WTC11 (cell line): Measurements from ENCODE around the gene MAPRE2. TPM values are rescaled to one million over a fixed set of nuclear protein-coding genes. Genes with fewer than 3 reads are reported as not detected.

Source experiments
- ATAC-seq: fragments of 200-7000 bp; cut with Tn5 transposase; 2 replicates; pipeline ENCODE4 v1.10.0; 2021; ENCODE audit warnings: mild to moderate bottlenecking, moderate library complexity
- CTCF ChIA-PET: fragments of 300-600 bp; sonication (Branson Sonifier 250); formaldehyde crosslinking; loops from one replicate; lab custom pipeline; 2021; ENCODE audit warnings: antibody characterized with exemption; lab: Charles Lee
- POLR2A ChIA-PET: fragments of 350-600 bp; sonication (Branson Sonifier 250); formaldehyde crosslinking; loops from one replicate; lab custom pipeline; 2021; ENCODE audit warnings: antibody characterized with exemption; lab: Charles Lee
- DNase-seq: peaks from one replicate; pipeline ENCODE4 v3.0.0; 2021; ENCODE audit warnings: low spot score
- H3K27ac Mint-ChIP-seq: 2 replicates; pipeline ENCODE4 v1.8.0; 2021; ENCODE audit warnings: mixed read lengths
- H3K27me3 Mint-ChIP-seq: 2 replicates; pipeline ENCODE4 v1.8.0; 2021; ENCODE audit warnings: low read depth, mild to moderate bottlenecking, moderate library complexity, mixed read lengths
- H3K36me3 Mint-ChIP-seq: 2 replicates; pipeline ENCODE4 v1.8.0; 2021; ENCODE audit warnings: mixed read lengths
- H3K4me1 Mint-ChIP-seq: 2 replicates; pipeline ENCODE4 v1.8.0; 2022; ENCODE audit warnings: mixed read lengths
- H3K4me3 Mint-ChIP-seq: 2 replicates; pipeline ENCODE4 v1.8.0; 2021; ENCODE audit warnings: mild to moderate bottlenecking, moderate library complexity, mixed read lengths
- H3K9me3 Mint-ChIP-seq: 2 replicates; pipeline ENCODE4 v1.8.0; 2021; ENCODE audit warnings: mixed read lengths
- FOXK1 ChIP-seq: sonication (generic); formaldehyde crosslinking; IDR thresholded peaks from 2 replicates; pipeline ENCODE4 v1.8.0; 2022; ENCODE audit warnings: mild to moderate bottlenecking, moderate library complexity, missing genetic modification reagents
- JUN ChIP-seq: sonication (generic); formaldehyde crosslinking; IDR thresholded peaks from 2 replicates; pipeline ENCODE4 v1.8.0; 2023; ENCODE audit warnings: mild to moderate bottlenecking, missing genetic modification reagents
- MXD4 ChIP-seq: fragments of 250-450 bp; sonication (Bioruptor Pico); IDR thresholded peaks from 2 replicates; pipeline ENCODE4 v1.8.0; 2021; ENCODE audit warnings: mild to moderate bottlenecking, moderate library complexity, borderline replicate concordance
- MYBL2 ChIP-seq: sonication (generic); formaldehyde crosslinking; IDR thresholded peaks from 2 replicates; pipeline ENCODE4 v1.8.1; 2023; ENCODE audit warnings: mild to moderate bottlenecking, moderate library complexity, missing genetic modification reagents
- NFYB ChIP-seq: sonication (generic); formaldehyde crosslinking; conservative IDR thresholded peaks from 2 replicates; pipeline ENCODE4 v1.8.0; 2022; ENCODE audit warnings: low read depth, missing genetic modification reagents
- NR2C2 ChIP-seq: sonication (generic); formaldehyde crosslinking; IDR thresholded peaks from 2 replicates; pipeline ENCODE4 v1.8.0; 2022; ENCODE audit warnings: mild to moderate bottlenecking, missing genetic modification reagents
- PREB ChIP-seq: sonication (generic); formaldehyde crosslinking; IDR thresholded peaks from 2 replicates; pipeline ENCODE4 v1.8.1; 2022; ENCODE audit warnings: mild to moderate bottlenecking, missing genetic modification reagents, moderate library complexity, borderline replicate concordance
- ZNF396 ChIP-seq: fragments of 250-450 bp; sonication (Bioruptor Pico); IDR thresholded peaks from 2 replicates; pipeline ENCODE4 v1.8.0; 2021; ENCODE audit warnings: mild to moderate bottlenecking, moderate library complexity, borderline replicate concordance
- ZNF532 ChIP-seq: fragments of 250-450 bp; sonication (Bioruptor Pico); IDR thresholded peaks from 2 replicates; pipeline ENCODE4 v1.9.0; 2021; ENCODE audit warnings: mild to moderate bottlenecking, borderline replicate concordance
- total RNA-seq: library from RNA; stranded (reverse); gene quantifications from 3 replicates; pipeline ENCODE4 v1.2.3, GENCODE V29; 2021
- TF ChIP-seq, protein P1 (sequence below): sonication (generic); formaldehyde crosslinking; IDR thresholded peaks from 2 replicates; pipeline ENCODE4 v1.8.1; 2022; ENCODE audit warnings: missing genetic modification reagents, borderline replicate concordance
- TF ChIP-seq, protein P2 (sequence below): sonication (generic); formaldehyde crosslinking; IDR thresholded peaks from 2 replicates; pipeline ENCODE4 v1.8.0; 2023; ENCODE audit warnings: missing genetic modification reagents, mild to moderate bottlenecking, borderline replicate concordance

The MAPRE2 gene
- total RNA-seq, 1 experiment from 2014 or later: 20.4 TPM

GRCh38 chr18:35171315-35171987 lies 130.2 kb downstream of the MAPRE2 start:
- ChIA-PET CTCF (interaction anchor here (2.3 kb wide), 1 partner anchor 28 kb away, joined by 7 read pairs; no protein-coding TSS in a partner anchor), POLR2A (no interaction called here)
- TF ChIP-seq PREB (CRISPR knock-in tag) (no peak), ZNF396 (no peak), ZNF532 (CRISPR knock-in tag) (no peak), MYBL2 (no peak), JUN (no peak)
- TF ChIP-seq, protein P1, sequence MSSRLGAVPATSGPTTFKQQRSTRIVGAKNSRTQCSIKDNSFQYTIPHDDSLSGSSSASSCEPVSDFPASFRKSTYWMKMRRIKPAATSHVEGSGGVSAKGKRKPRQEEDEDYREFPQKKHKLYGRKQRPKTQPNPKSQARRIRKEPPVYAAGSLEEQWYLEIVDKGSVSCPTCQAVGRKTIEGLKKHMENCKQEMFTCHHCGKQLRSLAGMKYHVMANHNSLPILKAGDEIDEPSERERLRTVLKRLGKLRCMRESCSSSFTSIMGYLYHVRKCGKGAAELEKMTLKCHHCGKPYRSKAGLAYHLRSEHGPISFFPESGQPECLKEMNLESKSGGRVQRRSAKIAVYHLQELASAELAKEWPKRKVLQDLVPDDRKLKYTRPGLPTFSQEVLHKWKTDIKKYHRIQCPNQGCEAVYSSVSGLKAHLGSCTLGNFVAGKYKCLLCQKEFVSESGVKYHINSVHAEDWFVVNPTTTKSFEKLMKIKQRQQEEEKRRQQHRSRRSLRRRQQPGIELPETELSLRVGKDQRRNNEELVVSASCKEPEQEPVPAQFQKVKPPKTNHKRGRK (CRISPR knock-in tag): no peak
- TF ChIP-seq, all 79 proteins: peak for 0
- no peak for ATAC-seq
- H3K27me3 Mint-ChIP-seq: peaks cover 2% of the 10 kb centered on the region; the same call in 1 of the 2 replicates
- H3K4me1 Mint-ChIP-seq: peaks cover 23% of the 10 kb centered on the region
- H3K9me3 Mint-ChIP-seq: peaks cover 5% of the 10 kb centered on the region
- peaks cover 6% of the 10 kb centered on the region for H3K36me3 Mint-ChIP-seq
- DNase-seq: no peak
- H3K4me3 Mint-ChIP-seq: no peak overlapping the region
- no peak overlapping the region for H3K27ac Mint-ChIP-seq

DNA sequence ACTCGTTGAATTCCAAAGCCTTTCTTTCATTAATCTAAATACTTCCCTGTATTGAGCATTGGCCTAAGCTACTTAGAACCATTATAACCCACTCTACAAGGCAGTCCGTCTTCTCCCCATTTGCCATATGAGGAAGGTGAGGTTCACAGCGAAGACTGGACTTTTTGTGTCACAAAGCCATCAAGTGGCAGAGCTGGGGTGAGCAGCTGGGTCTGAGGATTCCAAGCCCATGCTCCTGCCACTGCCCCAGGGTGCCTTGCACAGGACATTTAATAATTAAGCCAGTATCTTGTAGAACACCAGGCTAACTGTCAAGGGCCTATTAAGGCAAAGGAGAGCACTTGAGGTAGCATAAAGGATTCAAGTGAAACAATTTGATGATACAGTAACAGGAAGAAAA lies 130.8 kb downstream of the MAPRE2 start:
- ChIA-PET POLR2A (no interaction called here), CTCF (interaction anchor here (0.6 to 2.3 kb wide), 2 partner anchors 28 to 305 kb away, joined by 3 to 7 read pairs; no protein-coding TSS in a partner anchor)
- Mint-ChIP-seq H3K27me3 (peaks cover 2% of the 10 kb centered on the region; the same call in 1 of the 2 replicates), H3K27ac (no peak overlapping the region), H3K4me3 (no peak overlapping the region), H3K9me3 (peaks cover 10% of the 10 kb centered on the region), H3K36me3 (peaks cover 10% of the 10 kb centered on the region), H3K4me1 (peaks cover 23% of the 10 kb centered on the region)
- ATAC-seq: no peak; the same call in 1 of the 2 replicates
- TF ChIP-seq, protein P2, sequence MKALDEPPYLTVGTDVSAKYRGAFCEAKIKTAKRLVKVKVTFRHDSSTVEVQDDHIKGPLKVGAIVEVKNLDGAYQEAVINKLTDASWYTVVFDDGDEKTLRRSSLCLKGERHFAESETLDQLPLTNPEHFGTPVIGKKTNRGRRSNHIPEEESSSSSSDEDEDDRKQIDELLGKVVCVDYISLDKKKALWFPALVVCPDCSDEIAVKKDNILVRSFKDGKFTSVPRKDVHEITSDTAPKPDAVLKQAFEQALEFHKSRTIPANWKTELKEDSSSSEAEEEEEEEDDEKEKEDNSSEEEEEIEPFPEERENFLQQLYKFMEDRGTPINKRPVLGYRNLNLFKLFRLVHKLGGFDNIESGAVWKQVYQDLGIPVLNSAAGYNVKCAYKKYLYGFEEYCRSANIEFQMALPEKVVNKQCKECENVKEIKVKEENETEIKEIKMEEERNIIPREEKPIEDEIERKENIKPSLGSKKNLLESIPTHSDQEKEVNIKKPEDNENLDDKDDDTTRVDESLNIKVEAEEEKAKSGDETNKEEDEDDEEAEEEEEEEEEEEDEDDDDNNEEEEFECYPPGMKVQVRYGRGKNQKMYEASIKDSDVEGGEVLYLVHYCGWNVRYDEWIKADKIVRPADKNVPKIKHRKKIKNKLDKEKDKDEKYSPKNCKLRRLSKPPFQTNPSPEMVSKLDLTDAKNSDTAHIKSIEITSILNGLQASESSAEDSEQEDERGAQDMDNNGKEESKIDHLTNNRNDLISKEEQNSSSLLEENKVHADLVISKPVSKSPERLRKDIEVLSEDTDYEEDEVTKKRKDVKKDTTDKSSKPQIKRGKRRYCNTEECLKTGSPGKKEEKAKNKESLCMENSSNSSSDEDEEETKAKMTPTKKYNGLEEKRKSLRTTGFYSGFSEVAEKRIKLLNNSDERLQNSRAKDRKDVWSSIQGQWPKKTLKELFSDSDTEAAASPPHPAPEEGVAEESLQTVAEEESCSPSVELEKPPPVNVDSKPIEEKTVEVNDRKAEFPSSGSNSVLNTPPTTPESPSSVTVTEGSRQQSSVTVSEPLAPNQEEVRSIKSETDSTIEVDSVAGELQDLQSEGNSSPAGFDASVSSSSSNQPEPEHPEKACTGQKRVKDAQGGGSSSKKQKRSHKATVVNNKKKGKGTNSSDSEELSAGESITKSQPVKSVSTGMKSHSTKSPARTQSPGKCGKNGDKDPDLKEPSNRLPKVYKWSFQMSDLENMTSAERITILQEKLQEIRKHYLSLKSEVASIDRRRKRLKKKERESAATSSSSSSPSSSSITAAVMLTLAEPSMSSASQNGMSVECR: no peak
- TF ChIP-seq NR2C2 (CRISPR knock-in tag) (no peak), FOXK1 (CRISPR knock-in tag) (no peak), NFYB (CRISPR knock-in tag) (no peak), MXD4 (CRISPR knock-in tag) (no peak)
- no peak for DNase-seq
